Measurements from ENCODE around the gene CARS2.
"Not testable (repeated sequence)": the region's sequence is repeated elsewhere in the genome, so short reads cannot be mapped to it uniquely, and the experiment has no call there.

Gene CARS2

DNA sequence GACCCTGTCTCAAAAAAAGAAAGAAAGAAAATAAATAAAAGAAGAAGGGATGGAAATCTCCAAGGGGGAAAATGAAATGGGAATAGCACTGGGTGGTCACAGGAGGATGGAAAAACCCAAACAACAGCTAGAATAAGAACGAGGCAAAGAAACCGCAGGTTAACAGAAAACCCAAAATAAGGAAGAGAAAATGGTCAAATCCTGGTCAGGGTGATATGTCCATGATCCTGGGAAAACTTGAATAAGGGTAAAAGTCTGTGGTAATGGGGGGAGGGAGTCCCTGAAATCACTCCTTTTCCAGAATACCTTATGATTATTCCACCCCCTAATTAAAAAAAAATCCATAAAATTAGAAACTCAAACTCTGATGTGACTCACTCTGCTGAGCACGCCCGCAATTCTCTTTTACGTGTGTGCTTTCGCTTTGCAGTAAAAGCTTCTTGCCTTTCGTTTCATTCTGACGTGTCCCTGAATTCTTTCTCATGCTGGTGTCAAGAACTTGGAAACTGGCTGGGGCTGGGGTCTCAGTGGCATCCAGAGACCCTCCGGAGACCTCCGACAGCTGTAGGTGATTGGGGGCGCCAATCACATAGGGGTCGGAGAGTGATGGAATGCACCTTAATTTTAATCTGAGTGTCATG lies 94.8 kb downstream of the CARS2 start:
- no peak for DNase-seq

DNA sequence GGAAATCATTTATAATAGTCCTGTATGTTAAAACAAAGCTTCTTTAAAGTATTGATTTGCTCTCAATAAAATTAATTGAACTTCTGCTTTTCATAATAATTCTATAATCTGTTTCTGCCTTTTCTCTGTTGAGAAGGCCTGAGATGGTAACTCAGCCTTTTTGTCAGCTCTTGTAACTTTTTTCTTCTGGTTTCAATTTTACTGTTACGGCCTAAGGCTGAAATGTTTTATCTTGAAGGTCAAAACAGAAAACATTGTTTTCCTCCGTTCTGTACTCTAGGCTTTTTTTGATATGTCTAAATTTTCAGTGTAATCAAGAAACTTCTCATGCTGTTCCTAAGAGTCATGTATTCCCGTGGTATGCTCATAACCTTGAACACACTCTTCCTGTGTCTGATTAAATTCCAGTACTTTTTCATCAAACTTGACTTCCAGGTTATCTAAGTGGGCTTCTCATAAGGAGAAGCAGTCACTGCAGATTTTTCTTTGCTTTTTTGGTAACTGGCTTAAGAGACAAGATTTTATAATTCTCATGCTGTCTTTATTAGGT lies 98.2 kb downstream of the CARS2 start:
- no peak for DNase-seq

DNA sequence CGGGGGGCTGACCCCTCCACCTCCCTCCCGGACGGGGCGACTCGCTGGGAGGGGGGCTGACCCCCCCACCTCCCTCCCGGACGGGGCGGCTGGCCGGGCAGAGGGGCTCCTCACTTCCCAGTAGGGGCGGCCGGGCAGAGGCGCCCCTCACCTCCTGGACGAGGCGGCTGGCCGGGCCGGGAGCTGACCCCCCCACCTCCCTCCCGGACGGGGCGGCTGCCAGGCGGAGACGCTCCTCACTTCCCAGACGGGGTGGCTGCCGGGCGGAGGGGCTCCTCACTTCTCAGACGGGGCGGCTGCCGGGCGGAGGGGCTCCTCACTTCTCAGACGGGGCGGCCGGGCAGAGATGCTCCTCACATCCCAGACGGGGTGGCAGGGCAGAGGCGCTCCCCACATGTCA lies 99.6 kb downstream of the CARS2 start:
- not testable (repeated sequence) for DNase-seq

DNA sequence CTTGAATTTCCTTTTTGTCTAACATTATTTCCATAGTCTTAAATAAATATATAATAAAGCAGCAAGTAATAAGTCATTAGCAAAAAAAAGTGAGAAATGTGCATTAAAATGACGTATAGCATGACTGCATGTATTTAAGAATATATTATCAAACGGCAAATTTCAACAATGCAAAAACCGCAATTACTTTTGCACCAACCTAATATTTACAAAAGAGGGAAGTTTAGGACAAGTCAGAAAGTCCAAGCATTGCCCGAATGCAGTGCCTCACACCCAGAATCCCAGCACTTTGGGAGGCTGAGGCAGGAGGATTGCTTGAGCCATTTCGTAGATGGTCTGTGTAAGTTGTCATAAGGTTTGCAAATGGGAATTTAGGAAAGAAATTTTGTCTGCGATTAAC lies 100.8 kb downstream of the CARS2 start:
- no peak for DNase-seq

GRCh38 chr13:110600980-110601379 lies 104.9 kb downstream of the CARS2 start:
- no peak for DNase-seq

GRCh38 chr13:110600261-110600819 lies 105.6 kb downstream of the CARS2 start:
- DNase-seq = no peak

- DNase-seq = no peak
Observed at GRCh38 chr13:110597041-110597689, 108.8 kb downstream of the CARS2 start.

DNA sequence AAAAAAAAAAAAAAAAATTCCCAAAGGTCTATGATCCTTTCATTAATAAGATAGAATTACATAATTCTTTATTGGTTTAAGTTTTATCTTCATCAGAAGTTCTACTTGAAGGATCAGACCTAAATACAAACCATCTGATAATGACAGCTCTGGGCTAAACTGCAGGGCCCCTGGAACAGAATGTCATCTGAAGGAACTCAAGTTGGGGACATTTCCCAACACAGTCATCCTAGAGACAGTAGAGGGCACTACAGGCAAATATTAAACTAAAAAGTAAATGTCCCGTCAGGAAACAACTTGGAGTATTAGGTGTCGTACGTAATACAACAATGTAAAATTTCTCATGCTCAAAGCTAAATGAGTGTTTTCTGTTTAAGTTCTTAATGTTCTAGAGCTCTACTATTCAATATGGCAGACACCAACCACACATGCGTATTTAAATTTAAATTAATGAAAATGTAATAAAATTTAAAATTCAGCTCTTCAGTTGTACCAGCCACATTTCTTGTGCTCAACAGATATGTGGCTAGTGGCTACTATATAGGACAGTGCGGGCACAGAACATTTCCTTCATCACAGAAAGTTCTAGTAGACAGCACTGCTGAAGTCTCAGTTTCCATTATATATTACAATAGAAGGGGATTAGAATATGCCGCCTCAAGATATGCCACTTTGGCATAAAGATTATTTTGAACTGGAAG lies 112.3 kb downstream of the CARS2 start:
- DNase-seq = peak in 1 of 2 experiments; percentile 3

DNA sequence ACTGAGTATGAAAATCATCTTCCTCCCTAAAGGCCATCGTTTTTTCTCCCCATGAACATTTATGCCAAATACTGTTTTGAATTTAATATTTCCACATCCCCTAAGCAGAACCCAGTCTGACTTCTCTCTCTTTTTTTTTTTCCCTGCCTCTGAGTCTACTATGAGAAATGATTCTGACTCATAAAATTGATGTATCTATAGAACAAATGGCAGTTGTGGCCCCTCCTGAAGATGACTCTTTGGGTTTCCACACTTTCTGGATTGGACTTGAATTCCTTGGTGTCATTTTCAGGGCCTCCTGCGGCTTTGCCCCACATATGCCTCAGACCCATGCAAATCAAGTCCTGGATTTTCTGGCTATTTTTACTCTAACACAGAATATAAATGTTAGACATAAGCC lies 113.3 kb downstream of the CARS2 start:
- no peak for DNase-seq

Measured in SW 1271 (cell line).